NT2/D1 (cell line): ENCODE results near the gene RHOT2.

Source experiments
- DNase-seq: peaks from one replicate; pipeline ENCODE4 v3.0.0-alpha.2; 2011; ENCODE audit warnings: low read depth, low spot score
- H3K27me3 ChIP-seq: 2 replicates; pipeline ENCODE4 v1.6.0; 2011; ENCODE audit warnings: mild to moderate bottlenecking; ENCODE audit not compliant: insufficient read length, insufficient read depth
- H3K36me3 ChIP-seq: 2 replicates; pipeline ENCODE4 v1.6.1; 2011; ENCODE audit warnings: mild to moderate bottlenecking, low read length, mixed read lengths; ENCODE audit not compliant: insufficient read depth, insufficient read length
- H3K4me1 ChIP-seq: 2 replicates; pipeline ENCODE4 v1.5.1; 2011; ENCODE audit not compliant: insufficient read depth, insufficient read length
- H3K4me3 ChIP-seq: 2 replicates; pipeline ENCODE4 v1.5.1; 2011; ENCODE audit warnings: low read depth; ENCODE audit not compliant: insufficient read length
- H3K9ac ChIP-seq: 2 replicates; pipeline ENCODE4 v1.6.0; 2011; ENCODE audit warnings: low read depth; ENCODE audit not compliant: insufficient read length
- H3K9me3 ChIP-seq: 2 replicates; pipeline ENCODE4 v1.5.1; 2011; ENCODE audit warnings: mild to moderate bottlenecking, low read length; ENCODE audit not compliant: insufficient read depth
- SUZ12 ChIP-seq: IDR thresholded peaks from 2 replicates; pipeline ENCODE4 v1.6.1; 2011; ENCODE audit not compliant: insufficient read length, insufficient read depth; ENCODE audit errors: extremely low read depth
- YY1 ChIP-seq: IDR thresholded peaks from 2 replicates; pipeline ENCODE4 v1.6.1; 2011; ENCODE audit not compliant: insufficient read length, insufficient read depth
- ZNF274 ChIP-seq: IDR thresholded peaks from 2 replicates; pipeline ENCODE4 v1.6.1; 2011; ENCODE audit warnings: mild to moderate bottlenecking, low read depth, low read length

The RHOT2 gene

GRCh38 chr16:625117-625976 is 42.6 kb upstream of the RHOT2 start:
- H3K4me1 ChIP-seq: peaks cover 63% of the 10 kb centered on the region
- H3K9ac ChIP-seq: peak overlapping the region; percentile 22
- TF ChIP-seq ZNF274 (no peak), YY1 (no peak)
- no peaks in the 10 kb centered on the region for H3K9me3 ChIP-seq
- no peaks in the 10 kb centered on the region for H3K27me3 ChIP-seq
- no peak for DNase-seq
- no peak overlapping the region for H3K4me3 ChIP-seq
- peaks cover 27% of the 10 kb centered on the region for H3K36me3 ChIP-seq

GRCh38 chr16:625977-626765 is 41.8 kb upstream of the RHOT2 start:
- Histone ChIP-seq H3K9me3 (no peaks in the 10 kb centered on the region), H3K9ac (peak overlapping the region; percentile 11), H3K4me3 (no peak overlapping the region), H3K27me3 (no peaks in the 10 kb centered on the region), H3K4me1 (peaks cover 69% of the 10 kb centered on the region), H3K36me3 (peaks cover 27% of the 10 kb centered on the region)
- DNase-seq: no peak
- no peak for TF ChIP-seq YY1
- no peak for TF ChIP-seq ZNF274
- TF ChIP-seq SUZ12: no peak

GRCh38 chr16:626787-627453 is 41.0 kb upstream of the RHOT2 start:
- no peak overlapping the region for H3K4me3 ChIP-seq
- TF ChIP-seq SUZ12 (no peak), YY1 (no peak), ZNF274 (no peak)
- H3K4me1 ChIP-seq: peaks cover 66% of the 10 kb centered on the region
- DNase-seq: no peak
- no peaks in the 10 kb centered on the region for H3K27me3 ChIP-seq
- peaks cover 27% of the 10 kb centered on the region for H3K36me3 ChIP-seq
- H3K9ac ChIP-seq: peak overlapping the region; percentile 46
- no peaks in the 10 kb centered on the region for H3K9me3 ChIP-seq

GRCh38 chr16:627454-628239 is 40.3 kb upstream of the RHOT2 start:
- no peak for DNase-seq
- Histone ChIP-seq H3K36me3 (peaks cover 34% of the 10 kb centered on the region), H3K9ac (no peak overlapping the region), H3K4me3 (no peak overlapping the region), H3K4me1 (peaks cover 64% of the 10 kb centered on the region), H3K9me3 (no peaks in the 10 kb centered on the region), H3K27me3 (no peaks in the 10 kb centered on the region)
- TF ChIP-seq ZNF274: no peak
- TF ChIP-seq YY1: no peak
- no peak for TF ChIP-seq SUZ12

- peaks cover 43% of the 10 kb centered on the region for H3K36me3 ChIP-seq
- H3K9ac ChIP-seq: peak overlapping the region; percentile 39
- TF ChIP-seq YY1 (no peak), ZNF274 (no peak), SUZ12 (no peak)
- peaks cover 63% of the 10 kb centered on the region for H3K4me1 ChIP-seq
- H3K27me3 ChIP-seq: no peaks in the 10 kb centered on the region
- no peak for DNase-seq
- H3K9me3 ChIP-seq: no peaks in the 10 kb centered on the region
- no peak overlapping the region for H3K4me3 ChIP-seq
These were observed 39.4 kb upstream of the RHOT2 start for GRCh38 chr16:628321-629061.

- Histone ChIP-seq H3K9me3 (no peaks in the 10 kb centered on the region), H3K9ac (peak overlapping the region; percentile 44), H3K36me3 (peaks cover 51% of the 10 kb centered on the region), H3K4me3 (no peak overlapping the region), H3K4me1 (peaks cover 58% of the 10 kb centered on the region), H3K27me3 (no peaks in the 10 kb centered on the region)
- TF ChIP-seq ZNF274: no peak
- no peak for TF ChIP-seq SUZ12
- no peak for TF ChIP-seq YY1
- no peak for DNase-seq
These were observed 38.6 kb upstream of the RHOT2 start for GRCh38 chr16:629185-629832.
